Stimulated activated CD8-positive, alpha-beta memory T cell treated with anti-CD3 and anti-CD28 coated beads, Interleukin-7, amount 100 ng/mL, for 4 hours (primary cell): ENCODE measurements around the gene PPP6C.
A peak's percentile ranks its signal among the peaks of the same experiment; 100 is the strongest.
"Not testable (repeated sequence)": the region's sequence is repeated elsewhere in the genome, so short reads cannot be mapped to it uniquely, and the experiment has no call there.

Experiments
- DNase-seq, 2 donors: peaks; one replicate each; pipeline ENCODE4 v3.0.0-alpha.2; 2020; ENCODE audit warnings: low read depth in 2 of 2

PPP6C gene

DNA sequence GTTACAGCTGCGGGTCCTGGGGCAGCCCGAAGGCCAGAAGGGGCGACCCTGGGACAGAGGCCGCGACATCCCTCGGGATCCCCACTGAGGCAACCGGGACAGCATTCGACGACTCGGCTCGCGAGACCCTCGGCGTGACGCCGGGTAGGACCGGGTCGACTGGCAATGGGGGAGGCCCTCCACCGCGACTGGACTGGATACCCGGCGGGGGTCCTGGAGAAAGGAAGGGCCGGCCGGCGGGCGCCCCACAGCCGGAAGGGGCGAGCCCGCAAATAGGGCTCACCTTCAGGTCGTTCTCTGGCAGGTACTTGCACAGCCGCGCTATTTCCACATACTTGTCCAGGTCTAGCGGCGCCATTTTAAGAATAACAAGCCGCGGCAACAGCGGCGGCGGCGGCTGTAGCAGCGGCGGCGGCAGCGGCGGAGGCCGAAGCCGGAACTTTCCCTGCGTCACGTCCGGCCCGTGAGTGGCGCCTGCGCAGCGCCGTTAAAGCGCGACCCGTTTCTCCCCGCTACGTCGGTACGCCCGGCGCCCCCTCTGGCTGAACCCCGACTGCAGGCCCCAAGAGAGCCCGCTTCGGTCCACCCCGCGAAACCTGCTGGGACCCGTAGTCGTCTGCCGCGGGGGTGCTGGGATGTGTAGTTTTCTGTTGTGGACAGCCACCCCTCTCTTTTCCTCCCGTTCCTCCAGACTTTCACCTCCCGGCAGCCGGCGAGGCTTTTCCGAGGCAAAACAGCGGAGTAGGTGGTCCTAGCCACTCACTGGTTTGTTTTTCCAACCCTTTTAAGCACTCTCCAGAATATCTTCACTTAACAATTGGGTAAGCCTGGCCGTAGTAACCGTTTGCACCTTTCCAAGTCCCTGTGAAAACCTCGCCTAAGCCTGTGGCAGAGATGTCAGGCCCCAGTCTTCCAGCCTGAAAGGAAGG is at the start of gene PPP6C:
TSS of gene PPP6C (minus strand) at position 443 of the 929 bp plus-strand sequence. CDS start at position 358, 85 bp downstream.
- peak; percentile 94 to 97 for DNase-seq

DNA sequence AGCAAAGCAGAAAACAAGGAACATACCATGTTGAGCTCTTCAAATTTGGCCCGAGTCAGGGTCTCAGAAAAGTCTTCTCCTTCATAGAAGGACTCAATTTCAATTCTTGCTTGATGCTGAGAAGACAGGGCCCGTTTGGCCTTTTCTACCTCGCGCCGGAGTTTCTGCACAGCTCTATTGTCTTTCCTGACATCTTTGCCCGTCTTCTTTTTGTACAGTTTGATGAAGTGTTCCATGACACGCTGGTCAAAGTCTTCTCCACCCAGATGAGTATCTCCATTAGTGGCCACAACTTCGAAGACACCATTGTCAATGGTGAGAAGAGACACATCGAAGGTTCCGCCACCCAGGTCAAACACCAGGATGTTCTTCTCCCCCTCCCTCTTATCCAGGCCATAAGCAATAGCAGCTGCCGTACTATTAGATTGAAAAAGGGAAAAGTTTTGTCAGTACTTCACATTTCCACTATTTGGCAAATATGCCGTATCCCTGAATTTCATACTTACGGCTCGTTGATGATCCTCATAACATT is 49.4 kb upstream of the PPP6C start:
- DNase-seq, result no peak

DNA sequence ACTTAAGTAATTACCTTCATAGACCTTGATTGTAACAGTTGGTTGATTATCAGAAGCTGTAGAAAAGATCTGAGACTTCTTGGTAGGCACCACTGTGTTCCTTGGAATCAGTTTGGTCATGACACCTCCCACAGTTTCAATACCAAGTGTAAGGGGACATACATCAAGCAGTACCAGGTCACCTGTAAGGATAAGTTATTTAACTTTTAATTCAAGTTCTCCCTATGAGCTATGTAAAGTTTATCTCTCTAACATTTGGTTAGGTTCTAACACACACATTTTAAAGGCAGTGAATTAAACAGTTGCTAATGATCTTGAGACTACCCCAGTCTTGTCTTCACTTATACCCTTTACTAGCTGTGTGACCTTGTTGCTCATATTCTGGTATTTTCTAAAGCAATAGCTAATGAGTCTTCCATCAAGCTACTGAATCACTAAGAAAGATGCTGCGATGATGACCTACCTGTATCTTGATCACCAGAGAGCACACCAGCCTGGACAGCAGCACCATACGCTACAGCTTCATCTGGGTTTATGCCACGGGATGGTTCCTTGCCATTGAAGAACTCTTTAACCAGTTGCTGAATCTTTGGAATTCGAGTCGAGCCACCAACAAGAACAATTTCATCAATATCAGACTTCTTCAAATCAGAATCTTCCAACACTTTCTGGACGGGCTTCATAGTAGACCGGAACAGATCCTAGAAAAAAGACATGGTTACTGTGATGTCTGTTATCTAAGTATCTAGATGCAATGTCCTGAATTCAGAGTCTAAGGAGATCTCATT is 48.7 kb upstream of the PPP6C start:
- no peak for DNase-seq

DNA sequence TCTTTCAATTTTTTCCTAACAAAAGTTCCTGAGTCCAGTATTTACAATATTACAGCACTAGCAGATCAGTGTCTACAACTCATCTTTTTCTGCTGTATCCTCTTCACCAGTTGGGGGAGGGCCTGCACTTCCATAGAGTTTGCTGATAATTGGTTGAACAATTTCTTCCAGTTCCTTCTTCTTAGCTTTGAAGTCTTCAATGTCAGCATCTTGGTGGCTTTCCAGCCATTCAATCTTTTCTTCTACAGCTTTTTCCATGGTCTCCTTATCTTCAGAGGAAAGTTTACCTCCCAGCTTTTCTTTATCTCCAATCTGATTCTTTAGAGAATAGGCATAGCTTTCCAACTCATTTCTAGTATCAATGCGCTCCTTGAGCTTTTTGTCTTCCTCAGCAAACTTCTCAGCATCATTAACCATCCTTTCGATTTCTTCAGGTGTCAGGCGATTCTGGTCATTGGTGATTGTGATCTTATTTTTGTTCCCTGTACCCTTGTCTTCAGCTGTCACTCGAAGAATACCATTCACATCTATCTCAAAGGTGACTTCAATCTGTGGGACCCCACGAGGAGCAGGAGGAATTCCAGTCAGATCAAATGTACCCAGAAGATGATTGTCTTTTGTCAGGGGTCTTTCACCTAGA is 47.0 kb upstream of the PPP6C start:
- not testable (repeated sequence) for DNase-seq

DNA sequence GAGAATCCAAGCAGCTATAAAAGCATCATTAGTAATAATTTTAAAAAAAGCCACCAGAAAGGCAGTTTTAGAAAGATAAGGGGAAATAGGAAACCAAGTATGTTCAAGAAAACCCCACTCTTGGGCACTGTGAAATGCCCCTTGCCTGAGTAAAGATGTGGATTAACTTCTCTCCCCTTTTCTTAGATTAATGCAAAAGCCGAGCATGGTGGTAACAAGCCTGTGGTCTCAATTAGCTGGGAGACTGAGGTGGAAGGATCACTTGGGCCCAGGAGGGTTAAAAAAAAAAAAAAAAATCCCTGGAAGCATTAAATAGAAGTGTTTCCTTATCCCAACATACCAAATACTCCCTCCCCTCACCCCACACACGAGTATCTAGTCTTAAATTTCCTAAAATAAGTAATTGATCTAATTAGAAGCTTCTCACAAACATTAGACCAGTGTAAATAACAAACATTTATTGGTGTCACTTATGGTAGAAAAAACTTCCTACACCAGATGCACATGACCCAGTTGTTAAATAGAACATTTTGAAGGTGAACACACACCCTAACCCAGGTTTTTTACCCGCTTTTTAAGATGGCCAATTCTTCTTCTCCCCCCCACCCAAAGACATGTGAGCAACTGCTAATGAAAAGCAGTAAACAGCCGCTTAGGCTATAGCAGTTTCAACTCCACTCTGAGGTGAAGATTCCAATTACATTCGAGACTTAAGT is 46.4 kb upstream of the PPP6C start:
- no peak for DNase-seq

DNA sequence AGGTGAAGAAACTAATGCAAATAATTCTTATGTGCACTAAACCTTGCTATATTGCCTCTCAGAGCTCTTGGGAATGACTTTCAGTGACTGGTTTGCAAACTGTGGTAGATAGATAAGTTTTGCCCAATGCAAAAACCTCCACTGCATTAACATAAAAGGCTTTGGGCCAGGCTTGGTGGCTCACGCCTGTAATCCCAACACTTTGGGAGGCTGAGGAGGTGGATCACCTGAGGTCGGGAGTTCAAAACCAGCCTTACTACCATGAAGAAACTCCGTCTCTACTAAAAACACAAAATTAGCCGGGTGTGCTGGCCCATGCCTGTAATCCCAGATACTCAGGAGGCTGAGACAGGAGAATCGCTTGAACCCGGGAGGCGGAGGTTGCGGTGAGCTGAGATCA is 44.5 kb upstream of the PPP6C start:
- DNase-seq, result not testable (repeated sequence)

DNA sequence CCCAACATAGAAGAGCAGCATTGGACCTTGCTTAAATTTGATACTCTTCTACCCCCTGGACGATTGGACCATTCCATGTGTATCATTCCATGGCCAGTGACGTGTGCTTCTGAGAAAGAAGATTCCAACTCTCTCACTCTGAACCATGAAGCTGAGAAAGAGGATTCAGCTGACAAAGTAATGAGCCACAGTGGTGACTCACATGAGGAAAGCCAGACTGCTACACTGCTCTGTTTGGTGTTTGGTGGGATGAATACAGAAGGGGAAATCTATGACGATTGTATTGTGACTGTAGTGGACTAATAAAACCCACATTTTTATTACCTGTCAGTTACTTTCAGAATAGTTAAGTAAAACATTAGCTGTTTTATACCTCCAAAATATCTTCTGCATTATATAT is 44.1 kb upstream of the PPP6C start:
- DNase-seq, result no peak

DNA sequence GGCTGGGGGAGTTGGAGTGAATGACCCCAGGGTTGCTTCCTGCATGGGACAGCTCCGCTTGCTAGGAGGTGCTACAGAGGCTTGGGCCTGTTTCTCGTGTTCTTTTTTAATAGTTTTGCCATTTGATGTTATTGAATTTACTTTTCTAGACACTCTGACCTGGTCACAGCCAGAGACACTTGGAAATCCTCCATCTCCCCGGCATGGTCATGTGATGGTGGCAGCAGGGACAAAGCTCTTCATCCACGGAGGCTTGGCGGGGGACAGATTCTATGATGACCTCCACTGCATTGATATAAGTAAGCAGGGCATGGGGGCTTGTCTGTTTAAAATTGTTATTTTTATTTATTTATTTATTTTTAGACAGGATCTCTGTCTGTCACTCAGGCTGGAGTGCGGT is 38.2 kb upstream of the PPP6C start:
- no peak for DNase-seq

DNA sequence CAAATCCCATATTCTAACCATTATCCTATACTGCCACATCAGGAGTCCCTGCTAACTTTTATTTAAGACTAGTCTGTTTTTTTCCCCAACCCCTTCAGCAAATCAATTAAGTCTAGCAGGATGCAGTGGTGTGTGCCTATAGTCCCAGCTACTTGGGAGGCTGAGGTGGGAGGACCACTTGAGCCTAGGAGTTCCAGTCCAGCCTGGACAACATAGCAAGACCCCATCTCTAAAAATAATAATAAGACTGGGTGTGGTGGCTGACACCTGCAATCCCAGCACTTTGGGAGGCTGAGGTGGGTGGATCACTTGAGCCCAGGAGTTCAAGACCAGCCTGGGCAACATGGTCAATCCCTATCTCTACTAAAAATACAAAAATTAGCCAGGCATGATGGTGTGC is 35.3 kb upstream of the PPP6C start:
- not testable (repeated sequence) for DNase-seq

DNA sequence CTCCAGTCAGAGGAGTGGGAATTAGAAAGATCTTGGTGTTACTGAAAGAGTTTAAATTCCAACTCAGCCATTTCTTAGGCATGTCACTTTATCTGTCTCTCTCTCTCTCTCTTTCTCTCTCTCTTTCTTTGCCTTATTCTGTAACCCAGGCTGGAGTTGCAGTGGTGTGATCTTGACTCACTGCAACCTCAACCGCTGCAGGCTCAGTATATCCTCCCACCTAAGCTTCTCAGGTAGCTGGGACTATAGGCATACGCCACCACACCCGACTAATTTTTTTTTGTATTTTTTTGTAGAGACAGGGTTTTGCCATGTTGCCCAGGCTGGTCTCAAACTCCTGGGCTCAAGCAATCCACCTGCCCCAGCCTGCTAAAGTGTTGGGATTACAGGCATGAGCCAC is 29.0 kb upstream of the PPP6C start:
- DNase-seq, result no peak

DNA sequence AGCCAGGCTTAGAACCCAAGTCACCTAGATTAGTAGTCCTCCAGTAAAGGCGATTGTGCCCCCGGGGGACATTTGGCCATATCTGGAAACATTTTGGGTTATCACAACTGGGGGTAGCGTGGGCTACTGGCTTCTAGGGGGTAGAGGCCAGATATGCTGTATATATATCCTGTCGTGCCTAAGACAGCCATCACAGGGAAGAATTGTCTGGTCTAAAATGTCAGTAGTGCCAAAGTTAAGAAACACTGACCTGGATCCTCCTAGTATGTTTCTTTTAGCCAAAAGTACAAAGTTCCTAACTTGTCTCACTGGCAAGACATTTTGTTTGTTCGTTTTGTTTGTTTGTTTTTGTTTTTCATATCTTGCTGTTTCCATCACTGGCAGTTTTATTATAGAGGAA is 24.6 kb upstream of the PPP6C start:
- DNase-seq, result no peak

DNA sequence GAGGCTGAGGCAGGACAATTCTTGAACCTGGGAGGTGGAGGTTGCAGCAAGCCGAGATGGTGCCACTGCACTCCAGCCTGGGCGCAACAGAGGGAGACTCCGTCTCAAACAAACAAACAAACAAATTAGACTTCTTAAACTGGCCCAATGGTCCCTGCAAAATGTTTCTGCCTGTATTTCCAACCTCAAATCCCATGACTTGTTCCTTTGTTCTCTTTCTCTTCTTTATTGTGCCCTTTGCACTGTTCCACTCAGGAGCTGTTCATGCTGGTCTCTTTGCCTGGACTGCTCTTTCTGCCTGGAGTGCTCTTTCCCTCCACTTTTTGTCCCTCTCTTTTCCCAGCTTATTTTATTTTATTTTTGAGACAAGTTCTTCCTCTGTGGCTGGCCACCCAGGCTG is 14.9 kb upstream of the PPP6C start:
- no peak for DNase-seq

DNA sequence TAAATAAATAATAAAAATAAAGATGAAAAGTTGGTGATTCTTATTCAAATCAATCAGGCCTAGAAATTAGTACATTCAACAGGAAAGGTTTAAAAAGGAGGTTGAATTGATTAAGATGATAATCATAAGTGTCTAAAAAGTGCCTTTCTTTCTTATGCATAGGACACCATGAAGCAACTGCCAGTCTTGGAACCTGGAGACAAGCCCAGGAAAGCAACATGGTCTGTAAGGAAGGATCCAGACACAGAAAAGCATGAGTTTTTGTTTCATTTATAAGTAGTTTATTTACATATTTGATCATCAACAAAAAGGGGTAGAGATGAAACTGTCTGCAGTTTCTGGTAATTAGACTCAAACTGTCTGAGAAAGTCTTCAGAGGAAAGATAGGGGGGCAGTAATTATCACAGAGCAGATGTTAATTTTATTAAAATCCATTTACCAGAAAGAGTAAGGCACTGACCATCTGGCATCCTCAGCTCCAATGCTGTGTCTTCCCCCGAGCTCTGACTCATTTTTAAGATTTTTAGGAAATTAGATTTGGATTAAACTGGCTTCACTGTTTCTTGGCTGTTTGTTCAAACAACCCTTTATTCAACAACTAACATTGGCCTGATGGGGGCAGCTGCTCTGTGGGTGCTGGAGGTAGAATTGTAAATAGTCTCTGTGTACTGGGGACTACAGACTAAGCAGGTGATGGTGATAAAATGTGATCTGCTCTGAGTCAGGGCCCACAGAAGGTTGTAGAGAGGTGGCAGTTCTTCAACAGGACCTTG is 13.4 kb upstream of the PPP6C start:
- no peak for DNase-seq

DNA sequence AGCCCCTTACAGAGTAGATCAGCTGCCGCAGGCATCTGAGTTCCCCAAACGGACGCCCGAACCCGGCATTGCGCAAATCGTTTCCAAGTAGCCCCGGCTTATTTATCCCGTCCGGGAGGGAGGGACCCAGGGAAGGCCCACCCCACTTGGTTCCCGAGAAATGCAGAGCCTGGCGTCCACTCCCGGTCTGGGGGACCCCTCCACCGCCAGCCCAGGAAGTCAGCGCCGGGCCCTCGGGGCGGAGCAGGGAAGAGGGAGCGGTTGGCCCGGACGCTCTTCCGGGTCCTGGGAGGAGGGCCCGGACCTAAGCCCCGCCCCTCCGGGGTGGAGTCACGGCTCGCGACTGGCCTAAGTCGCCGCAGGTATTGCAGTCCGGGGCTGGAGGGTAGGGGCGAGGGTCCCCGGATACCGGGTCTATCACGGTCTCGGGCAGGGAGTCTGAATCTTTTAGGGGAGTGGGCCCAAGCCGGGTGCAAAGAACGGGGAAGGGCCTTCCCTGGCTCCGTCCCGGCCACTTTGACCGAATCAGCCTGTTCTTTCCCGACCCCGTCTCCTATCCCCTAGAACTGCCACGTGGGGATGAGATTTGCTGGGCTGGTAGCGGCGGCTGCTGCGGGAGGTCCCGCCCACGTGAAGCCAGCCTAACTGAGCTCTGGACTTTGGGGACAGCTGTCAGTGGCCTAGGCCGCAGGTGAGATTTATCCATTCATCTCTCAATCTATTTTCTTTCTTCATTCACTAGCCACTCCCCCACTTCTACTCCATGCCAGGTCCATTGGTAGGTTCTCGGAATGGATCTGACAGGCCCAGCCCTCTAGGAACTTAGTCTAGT is 10.8 kb upstream of the PPP6C start, which contains the start of gene RABEPK:
TSS of gene RABEPK (plus strand) at position 327 of the 832 bp plus-strand sequence. CDS start 2,472 bp downstream, outside the sequence.
- DNase-seq, result peak; percentile 66 to 82

DNA sequence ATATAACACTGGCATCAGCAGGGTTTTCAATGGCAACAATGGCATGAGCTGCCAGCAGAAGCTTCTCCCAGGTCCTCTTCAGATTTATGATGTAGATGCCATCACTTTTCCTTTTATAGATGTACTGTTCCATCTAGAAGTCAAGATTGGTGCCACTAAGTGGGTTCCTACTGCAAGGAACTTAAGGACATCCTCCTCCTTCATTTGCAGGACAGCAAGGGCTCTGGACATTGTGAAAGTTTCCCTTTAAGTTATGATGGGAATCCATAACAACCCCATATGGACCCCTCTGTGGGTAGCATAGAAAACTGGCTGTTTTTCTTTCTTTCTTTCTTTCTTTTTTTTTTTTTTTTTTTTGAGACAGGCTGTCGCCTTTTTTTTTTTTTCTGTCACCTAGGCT is 6.0 kb upstream of the PPP6C start:
- DNase-seq, result not testable (repeated sequence)

DNA sequence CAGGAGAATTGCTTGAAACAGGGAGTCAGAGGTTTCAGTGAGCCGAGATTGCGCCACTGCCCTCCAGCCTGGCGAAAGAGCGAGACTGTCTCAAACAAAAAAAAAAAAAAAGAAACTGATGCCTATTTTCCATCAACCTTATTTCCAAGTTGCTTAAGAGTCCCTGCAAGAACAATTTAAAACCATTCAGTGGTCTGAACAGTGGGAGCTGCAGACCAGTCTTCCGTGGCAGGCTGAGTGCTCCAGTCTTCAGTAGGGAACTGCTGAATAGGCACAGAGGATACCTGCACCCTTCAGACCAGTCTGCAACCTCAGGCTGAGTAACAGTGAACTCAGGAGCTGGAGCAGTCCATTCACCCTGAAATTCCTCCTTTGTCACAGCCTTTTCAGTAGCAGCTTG is 4.9 kb upstream of the PPP6C start:
- not testable (repeated sequence) for DNase-seq

DNA sequence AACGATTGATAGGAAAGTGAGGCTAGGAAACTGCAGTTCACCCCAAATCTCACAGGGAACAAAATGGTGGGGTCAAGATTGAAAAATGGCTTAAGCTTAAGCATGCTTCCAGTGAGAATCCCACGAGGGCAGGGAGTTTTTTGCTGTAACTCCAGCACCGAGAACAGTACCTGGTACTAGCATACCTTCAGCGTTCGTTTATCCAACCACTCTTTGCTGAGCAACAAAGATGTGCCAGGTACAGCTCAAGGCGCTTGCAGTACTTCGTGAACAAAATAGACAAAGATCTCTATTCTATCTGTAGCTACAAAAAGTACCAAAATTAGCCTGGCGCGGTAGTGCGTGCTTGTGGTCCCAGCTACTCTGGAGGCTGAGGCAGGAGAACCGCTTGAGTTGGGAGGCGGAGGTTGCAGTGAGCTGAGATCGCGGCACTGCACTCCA is 778 bp upstream of the PPP6C start:
- DNase-seq, result no peak

DNA sequence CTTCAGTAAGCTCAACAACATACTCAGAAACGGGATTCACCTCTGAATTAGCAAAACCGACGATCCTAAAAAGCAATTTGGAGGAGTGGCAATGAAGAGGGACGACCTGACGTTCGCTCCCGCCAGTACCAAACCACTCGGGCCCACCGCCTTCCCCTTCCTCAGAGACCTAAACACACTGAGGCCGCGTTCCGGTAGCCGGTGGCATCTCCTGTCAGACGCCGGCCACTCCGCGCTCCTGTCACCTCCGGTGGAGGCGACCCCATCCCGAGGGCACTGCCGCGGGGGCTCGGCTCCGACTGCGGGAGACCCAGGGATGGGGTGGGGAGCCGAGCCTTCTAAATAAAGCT is 617 bp downstream of the PPP6C start:
- DNase-seq, result peak; percentile 8 to 14

DNA sequence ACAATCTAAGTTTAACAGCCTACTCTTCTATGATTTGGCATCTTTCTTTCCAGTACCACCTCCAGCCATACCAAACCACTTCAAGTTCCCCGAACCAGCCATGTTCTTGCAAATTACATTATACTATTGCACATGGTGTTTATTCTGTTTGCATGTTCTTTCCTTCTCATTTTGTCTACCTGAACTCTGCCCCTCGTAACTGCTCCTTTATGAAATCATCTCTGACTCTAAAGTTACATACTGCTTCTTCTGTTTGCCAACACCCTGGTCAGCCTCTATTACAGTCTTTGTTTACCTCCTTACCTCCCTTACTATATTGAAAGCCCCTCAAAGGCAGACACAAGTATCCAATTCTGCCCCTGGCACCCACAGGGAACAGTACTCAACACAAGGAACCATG is 6.0 kb downstream of the PPP6C start:
- no peak for DNase-seq

DNA sequence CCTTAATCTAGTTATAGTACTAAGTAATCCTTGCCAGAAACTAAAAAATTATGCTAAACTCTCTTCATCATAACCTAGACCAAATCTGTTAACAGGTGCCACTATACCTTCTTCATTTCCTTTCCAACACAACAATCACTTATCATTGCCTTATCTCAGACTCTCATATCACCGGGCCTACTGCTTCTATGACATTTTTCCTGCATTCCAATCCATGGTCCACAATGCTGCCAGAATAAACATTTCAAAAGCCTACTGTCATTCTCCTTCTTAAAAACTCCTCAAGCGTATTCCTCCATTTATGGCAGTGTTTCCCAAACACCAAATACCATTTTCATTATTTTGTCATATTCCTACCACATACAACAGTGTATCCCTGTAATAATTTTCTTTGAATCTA is 6.5 kb downstream of the PPP6C start:
- no peak for DNase-seq
